Stomach (tissue), 4 donors: ENCODE data around the gene CLASP2.

Source experiments
- CTCF ChIP-seq, 7 experiments: fragments of 450-650 bp in 4 of 7; fragments of 200-600 bp in 3 of 7; sonication (generic) in 3 of 7; IDR thresholded peaks; one replicate each; pipeline ENCODE4 v1.5.1; 2016 to 2019; ENCODE audit warnings: antibody characterized with exemption in 7 of 7, control low read depth in 2 of 7, mild to moderate bottlenecking in 1 of 7
- EP300 ChIP-seq: sonication (generic); formaldehyde crosslinking; IDR thresholded peaks from one replicate; pipeline ENCODE4 v1.6.1; 2017; ENCODE audit warnings: antibody characterized with exemption

- TF ChIP-seq CTCF (IDR thresholded peaks at IDR 0.05) (no peak), EP300 (no peak)
Measured at GRCh38 chr3:33521736-33522135, 196.3 kb downstream of the CLASP2 start.
